Lung (tissue), 12 donors: ENCODE data around the gene ELF1. TPM values are rescaled to one million over a fixed set of nuclear protein-coding genes. Genes with fewer than 3 reads are reported as not detected.

Source experiments
- ATAC-seq: fragments of 200-7000 bp; cut with Tn5 transposase; one replicate; pipeline ENCODE4 v1.9.1; 2020; ENCODE audit warnings: moderate number of reproducible peaks; ENCODE audit not compliant: insufficient read depth, low FRiP score
- DNase-seq, 3 donors: peaks; one replicate each; pipeline ENCODE4 v3.0.0-alpha.2; 2013 to 2017
- H3K27ac ChIP-seq, 2 donors: one replicate each; pipeline ENCODE4 v1.5.1; 2013; ENCODE audit warnings: mild to moderate bottlenecking in 2 of 2, moderate library complexity in 2 of 2, control low read depth in 1 of 2, inconsistent platforms in 1 of 2, low read depth in 1 of 2, low read length in 1 of 2
- H3K27me3 ChIP-seq, 3 donors: one replicate each; pipeline ENCODE4 v1.5.1; 2013; ENCODE audit warnings: low read length in 2 of 3; ENCODE audit not compliant: control insufficient read depth in 3 of 3, insufficient read depth in 3 of 3
- H3K36me3 ChIP-seq, 4 donors: one replicate each; pipeline ENCODE4 v1.5.1; 2013; ENCODE audit warnings: low read length in 4 of 4, mild to moderate bottlenecking in 1 of 4, moderate library complexity in 1 of 4; ENCODE audit not compliant: control insufficient read depth in 4 of 4, insufficient read depth in 4 of 4
- H3K4me1 ChIP-seq, 5 donors: one replicate each; pipeline ENCODE4 v1.5.1; 2013; ENCODE audit warnings: low read length in 5 of 5, mild to moderate bottlenecking in 2 of 5, moderate library complexity in 1 of 5; ENCODE audit not compliant: control insufficient read depth in 5 of 5, insufficient read depth in 5 of 5
- H3K4me3 ChIP-seq: one replicate; pipeline ENCODE4 v1.5.1; 2013; ENCODE audit warnings: mild to moderate bottlenecking, control low read depth, moderate library complexity
- H3K9ac ChIP-seq, 2 donors: one replicate each; pipeline ENCODE4 v1.5.1; 2013; ENCODE audit warnings: low read length in 2 of 2, control low read depth in 1 of 2; ENCODE audit not compliant: insufficient read depth in 1 of 2
- H3K9me3 ChIP-seq, 4 donors: one replicate each; pipeline ENCODE4 v1.5.1; 2013; ENCODE audit warnings: low read length in 3 of 4, mild to moderate bottlenecking in 1 of 4, moderate library complexity in 1 of 4; ENCODE audit not compliant: control insufficient read depth in 4 of 4, insufficient read depth in 3 of 4
- WGBS, 2 donors: extraction: QIAGEN DNeasy Blood & Tissue Kit; methylation state at CpG; one replicate each; pipeline ENCODE4 v1.1.7; 2013; 5-methylcytosine and 5-hydroxymethylcytosine counted together
- polyA plus RNA-seq, 2 donors: library from polyadenylated mRNA; stranded (reverse); fragments of 200-250 nt; gene quantifications; one replicate each; pipeline ENCODE4 v1.2.1, GENCODE V29; 2013
- total RNA-seq, 2 donors: library from RNA; depleted of rRNA in 1 of 2; stranded (reverse); fragments of >200 nt in 1 of 2; gene quantifications; one replicate each; pipeline ENCODE4 v1.2.1, GENCODE V29; 2014 to 2021
- TF ChIP-seq, protein P1 (sequence below): IDR thresholded peaks from 2 replicates; pipeline ENCODE4 v1.5.1; 2012; ENCODE audit warnings: mild to moderate bottlenecking; ENCODE audit errors: control extremely low read depth, extremely low read depth
- donor health status: control.
- donor health status: control.
- donor health status: Bipolar disorder and iron deficiency.
- donor health status: healthy.
- donor health status: DM: yes; HTN: yes; CAD: no.

ELF1 gene
- total and polyA plus RNA-seq, 4 donors: 10.8 to 107 (median 63.6) TPM

DNA sequence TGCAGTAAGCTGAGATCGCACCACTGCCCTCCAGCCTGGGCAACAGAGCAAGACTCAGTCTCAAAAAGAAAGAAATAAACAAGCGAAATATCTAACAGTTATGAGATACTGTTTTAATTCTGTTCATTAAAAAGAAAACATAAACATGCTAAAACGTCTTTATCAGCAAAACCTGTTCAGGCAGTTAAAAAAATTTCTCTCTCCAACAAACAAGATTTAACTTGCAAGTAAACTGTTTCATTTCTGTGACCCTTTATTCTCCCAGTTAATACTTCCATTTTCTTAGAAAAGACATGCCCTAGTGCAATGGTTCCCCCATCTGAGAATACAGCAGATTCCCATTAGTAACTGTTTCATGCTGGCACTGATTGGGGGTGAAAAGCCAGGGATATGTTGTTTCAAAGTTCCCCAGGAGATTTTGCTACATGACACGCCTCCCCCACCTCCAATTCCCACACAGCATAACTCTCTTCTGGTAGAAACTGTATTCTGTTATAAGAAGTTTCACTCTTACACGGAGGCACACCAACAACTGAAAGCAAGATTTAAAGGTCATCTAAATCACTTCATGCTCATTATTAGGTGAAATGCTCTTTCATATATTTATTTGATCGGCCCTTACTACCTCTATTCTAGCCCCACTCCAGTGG lies 24.4 kb downstream of the ELF1 start:
- no peaks in the 10 kb centered on the region for H3K27me3 ChIP-seq
- H3K36me3 ChIP-seq: peaks cover 0 to 4% (median 0%) of the 10 kb centered on the region in 4 donors
- ATAC-seq: peak; percentile 29
- H3K9ac ChIP-seq: peak overlapping the region; percentile 11 to 60
- TF ChIP-seq, protein P1, sequence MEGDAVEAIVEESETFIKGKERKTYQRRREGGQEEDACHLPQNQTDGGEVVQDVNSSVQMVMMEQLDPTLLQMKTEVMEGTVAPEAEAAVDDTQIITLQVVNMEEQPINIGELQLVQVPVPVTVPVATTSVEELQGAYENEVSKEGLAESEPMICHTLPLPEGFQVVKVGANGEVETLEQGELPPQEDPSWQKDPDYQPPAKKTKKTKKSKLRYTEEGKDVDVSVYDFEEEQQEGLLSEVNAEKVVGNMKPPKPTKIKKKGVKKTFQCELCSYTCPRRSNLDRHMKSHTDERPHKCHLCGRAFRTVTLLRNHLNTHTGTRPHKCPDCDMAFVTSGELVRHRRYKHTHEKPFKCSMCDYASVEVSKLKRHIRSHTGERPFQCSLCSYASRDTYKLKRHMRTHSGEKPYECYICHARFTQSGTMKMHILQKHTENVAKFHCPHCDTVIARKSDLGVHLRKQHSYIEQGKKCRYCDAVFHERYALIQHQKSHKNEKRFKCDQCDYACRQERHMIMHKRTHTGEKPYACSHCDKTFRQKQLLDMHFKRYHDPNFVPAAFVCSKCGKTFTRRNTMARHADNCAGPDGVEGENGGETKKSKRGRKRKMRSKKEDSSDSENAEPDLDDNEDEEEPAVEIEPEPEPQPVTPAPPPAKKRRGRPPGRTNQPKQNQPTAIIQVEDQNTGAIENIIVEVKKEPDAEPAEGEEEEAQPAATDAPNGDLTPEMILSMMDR: no peak
- no peaks in the 10 kb centered on the region for H3K9me3 ChIP-seq
- 62 to 65% methylated on average over 6 of the region's 6 CpGs for WGBS, 2 donors
- H3K4me3 ChIP-seq: no peak overlapping the region
- peaks cover 0 to 12% (median 4%) of the 10 kb centered on the region in 5 donors for H3K4me1 ChIP-seq
- H3K27ac ChIP-seq: peak overlapping the region in 1 of 2 donors; percentile 47
- DNase-seq: no peak

DNA sequence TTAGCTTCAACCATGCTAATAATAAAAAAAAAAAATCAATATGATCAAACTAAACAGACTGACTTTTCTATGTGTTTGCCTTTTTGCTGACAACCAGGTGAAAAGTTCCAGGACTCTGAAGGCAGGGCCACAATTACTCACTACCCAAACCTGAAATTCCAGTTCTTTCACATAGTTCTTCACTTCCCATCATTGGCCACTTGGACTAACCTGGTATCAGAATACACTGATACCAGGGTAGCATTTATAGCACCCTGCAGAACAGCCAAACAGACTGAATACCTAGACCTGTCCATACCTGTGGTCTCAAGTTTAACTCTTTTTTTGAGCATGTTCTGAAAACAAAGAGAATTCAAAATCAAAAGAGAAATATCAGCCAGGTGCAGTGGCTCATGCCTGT lies 25.1 kb downstream of the ELF1 start:
- ATAC-seq: peak; percentile 81
- TF ChIP-seq, protein P1: no peak
- no peaks in the 10 kb centered on the region for H3K9me3 ChIP-seq
- H3K36me3 ChIP-seq: peaks cover 0 to 4% (median 0%) of the 10 kb centered on the region in 4 donors
- peak overlapping the region in 1 of 2 donors; percentile 47 for H3K27ac ChIP-seq
- H3K4me1 ChIP-seq: peaks cover 0 to 12% (median 4%) of the 10 kb centered on the region in 5 donors
- no peak overlapping the region for H3K9ac ChIP-seq
- H3K27me3 ChIP-seq: no peaks in the 10 kb centered on the region
- H3K4me3 ChIP-seq: no peak overlapping the region
- peak; percentile 23 to 87 (median 73) for DNase-seq

DNA sequence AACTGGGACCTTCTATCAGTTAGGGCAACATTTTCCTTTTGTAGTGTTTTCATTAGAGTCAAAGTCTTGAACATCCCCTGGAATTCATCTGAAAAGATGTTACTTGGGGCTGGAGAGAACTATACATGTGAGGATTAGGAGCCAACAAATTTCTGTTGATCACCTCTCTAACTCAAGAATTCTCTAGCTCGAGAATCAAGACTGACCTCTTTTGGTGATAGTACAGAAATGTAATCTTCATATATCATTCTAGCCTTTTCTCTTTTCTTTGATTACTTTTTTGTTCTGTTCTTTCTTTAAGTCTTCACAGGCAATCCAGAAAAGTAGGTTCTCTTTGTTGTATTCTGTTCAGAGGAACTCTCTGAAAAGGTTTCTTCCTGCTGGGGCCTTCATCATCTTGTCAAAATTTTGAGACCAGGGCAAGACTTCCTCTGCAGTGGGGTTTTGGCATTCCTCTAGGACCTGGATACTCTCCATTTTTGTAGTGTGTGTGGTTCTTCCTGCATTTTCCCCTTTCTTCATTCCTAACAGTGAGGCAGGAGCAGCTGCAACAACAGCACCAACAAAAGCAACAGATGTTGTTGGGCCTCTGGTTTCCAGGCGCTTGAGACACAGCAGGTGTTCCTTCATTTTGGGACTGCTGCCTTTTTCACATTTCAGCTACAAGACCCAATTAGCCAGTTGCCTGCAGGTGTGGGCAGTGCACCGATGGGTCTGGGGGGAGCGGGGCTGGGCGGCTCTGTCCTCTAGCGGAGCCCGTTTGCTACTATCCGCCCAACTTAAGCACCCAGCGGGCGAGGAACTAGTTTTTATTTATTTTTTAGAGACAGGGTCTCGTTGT lies 26.2 kb downstream of the ELF1 start:
- TF ChIP-seq, protein P1: no peak
- peak in 2 of 3 donors; percentile 35 to 42 for DNase-seq
- H3K27ac ChIP-seq: peak overlapping the region in 1 of 2 donors; percentile 75
- WGBS, 2 donors: 70 to 79% methylated on average over 11 of the region's 11 CpGs
- no peak overlapping the region for H3K4me3 ChIP-seq
- no peaks in the 10 kb centered on the region for H3K27me3 ChIP-seq
- H3K36me3 ChIP-seq: peaks cover 0 to 4% (median 0%) of the 10 kb centered on the region in 4 donors
- H3K4me1 ChIP-seq: peaks cover 0 to 14% (median 4%) of the 10 kb centered on the region in 5 donors
- no peak for ATAC-seq
- H3K9ac ChIP-seq: no peak overlapping the region
- H3K9me3 ChIP-seq: no peaks in the 10 kb centered on the region
